ENCODE measurements around the gene SIK2.

SIK2 gene

GRCh38 chr11:111676878-111677585, 74.8 kb downstream of the SIK2 start:
- H3K9me3 Mint-ChIP-seq: no peaks in the 10 kb centered on the region
- H3K27me3 Mint-ChIP-seq (ENCODE audit: low read depth, poor library complexity): no peaks in the 10 kb centered on the region
- peaks cover 37% of the 10 kb centered on the region for H3K36me3 Mint-ChIP-seq (ENCODE audit: low read depth)
- no peaks in the 10 kb centered on the region for H3K4me1 Mint-ChIP-seq
- TF ChIP-seq CTCF (IDR thresholded peaks at IDR 0.05): no peak
- H3K4me3 Mint-ChIP-seq: no peak overlapping the region
- no peak overlapping the region for H3K27ac Mint-ChIP-seq
- DNase-seq: no peak

GRCh38 chr11:111680486-111681175, 78.4 kb downstream of the SIK2 start:
- Mint-ChIP-seq H3K4me3 (no peak overlapping the region), H3K36me3 (ENCODE audit: low read depth) (peaks cover 24% of the 10 kb centered on the region), H3K4me1 (no peaks in the 10 kb centered on the region), H3K27me3 (ENCODE audit: low read depth, poor library complexity) (no peaks in the 10 kb centered on the region), H3K27ac (no peak overlapping the region), H3K9me3 (no peaks in the 10 kb centered on the region)
- no peak for DNase-seq
- no peak for TF ChIP-seq CTCF (IDR thresholded peaks at IDR 0.05)

- Mint-ChIP-seq H3K36me3 (ENCODE audit: low read depth) (peaks cover 31% of the 10 kb centered on the region), H3K27me3 (ENCODE audit: low read depth, poor library complexity) (no peaks in the 10 kb centered on the region), H3K27ac (no peak overlapping the region), H3K4me3 (no peak overlapping the region), H3K9me3 (no peaks in the 10 kb centered on the region), H3K4me1 (no peaks in the 10 kb centered on the region)
- no peak for DNase-seq
- TF ChIP-seq CTCF (IDR thresholded peaks at IDR 0.05): no peak
Observed at GRCh38 chr11:111683806-111684205, 81.6 kb downstream of the SIK2 start.

- H3K4me1 Mint-ChIP-seq: no peaks in the 10 kb centered on the region
- no peak overlapping the region for H3K27ac Mint-ChIP-seq
- no peak for DNase-seq
- TF ChIP-seq CTCF (IDR thresholded peaks at IDR 0.05): no peak
- peaks cover 35% of the 10 kb centered on the region for H3K36me3 Mint-ChIP-seq (ENCODE audit: low read depth)
- no peaks in the 10 kb centered on the region for H3K9me3 Mint-ChIP-seq
- H3K4me3 Mint-ChIP-seq: no peak overlapping the region
- no peaks in the 10 kb centered on the region for H3K27me3 Mint-ChIP-seq (ENCODE audit: low read depth, poor library complexity)
Observed at GRCh38 chr11:111684251-111684650, 82.0 kb downstream of the SIK2 start.

- Mint-ChIP-seq H3K9me3 (no peaks in the 10 kb centered on the region), H3K4me1 (no peaks in the 10 kb centered on the region), H3K27me3 (ENCODE audit: low read depth, poor library complexity) (no peaks in the 10 kb centered on the region), H3K4me3 (no peak overlapping the region), H3K27ac (peak overlapping the region; percentile 83), H3K36me3 (ENCODE audit: low read depth) (peaks cover 37% of the 10 kb centered on the region)
- no peak for DNase-seq
- TF ChIP-seq CTCF (IDR thresholded peaks at IDR 0.05): no peak
Observed at GRCh38 chr11:111688013-111688412, 85.8 kb downstream of the SIK2 start.

- Mint-ChIP-seq H3K4me3 (no peak overlapping the region), H3K9me3 (no peaks in the 10 kb centered on the region), H3K4me1 (peaks cover 12% of the 10 kb centered on the region), H3K36me3 (ENCODE audit: low read depth) (peaks cover 23% of the 10 kb centered on the region), H3K27me3 (ENCODE audit: low read depth, poor library complexity) (no peaks in the 10 kb centered on the region), H3K27ac (no peak overlapping the region)
- no peak for DNase-seq
- no peak for TF ChIP-seq CTCF (IDR thresholded peaks at IDR 0.05)
Observed at GRCh38 chr11:111691176-111691575, 88.9 kb downstream of the SIK2 start.
